Activated T-cell treated with anti-CD3 and anti-CD28 coated beads for 24 hours (primary cell): ENCODE results near the gene SH2B2.
"Not testable (repeated sequence)": the region's sequence is repeated elsewhere in the genome, so short reads cannot be mapped to it uniquely, and the experiment has no call there.

Source experiments
- DNase-seq: peaks from one replicate; pipeline ENCODE4 v3.0.0-alpha.2; 2020; ENCODE audit warnings: low read depth

Gene SH2B2

GRCh38 chr7:102337002-102337401 lies 50.3 kb downstream of the SH2B2 start:
- not testable (repeated sequence) for DNase-seq

GRCh38 chr7:102337420-102337819 lies 50.8 kb downstream of the SH2B2 start:
- not testable (repeated sequence) for DNase-seq

GRCh38 chr7:102340599-102341368 lies 54.1 kb downstream of the SH2B2 start:
- not testable (repeated sequence) for DNase-seq

DNA sequence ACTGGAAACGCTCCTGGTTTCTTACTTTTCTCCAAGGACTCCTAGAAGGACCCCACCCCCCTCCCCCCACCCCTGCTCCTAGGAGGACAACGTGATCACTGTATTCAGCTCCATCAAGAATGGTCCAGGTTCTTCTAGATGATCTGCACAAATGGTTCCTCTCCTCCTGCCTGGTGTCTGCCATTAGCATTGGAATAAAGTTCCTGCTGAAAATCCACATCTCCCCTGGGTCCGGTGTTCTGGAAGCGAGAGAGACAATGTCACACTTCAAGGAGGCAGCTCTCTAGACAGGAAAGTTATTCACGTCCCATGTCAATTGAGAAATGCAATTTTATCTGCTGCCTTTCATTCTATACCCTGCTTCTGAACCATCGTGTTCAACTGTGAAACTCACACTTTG lies 60.3 kb downstream of the SH2B2 start:
- not testable (repeated sequence) for DNase-seq

GRCh38 chr7:102356344-102356743 lies 69.7 kb downstream of the SH2B2 start, which contains the start of gene SPDYE6:
SPDYE6 (minus strand) TSS chr7:102356444; CDS start chr7:102356023, 421 bp downstream.
- DNase-seq, result not testable (repeated sequence)

DNA sequence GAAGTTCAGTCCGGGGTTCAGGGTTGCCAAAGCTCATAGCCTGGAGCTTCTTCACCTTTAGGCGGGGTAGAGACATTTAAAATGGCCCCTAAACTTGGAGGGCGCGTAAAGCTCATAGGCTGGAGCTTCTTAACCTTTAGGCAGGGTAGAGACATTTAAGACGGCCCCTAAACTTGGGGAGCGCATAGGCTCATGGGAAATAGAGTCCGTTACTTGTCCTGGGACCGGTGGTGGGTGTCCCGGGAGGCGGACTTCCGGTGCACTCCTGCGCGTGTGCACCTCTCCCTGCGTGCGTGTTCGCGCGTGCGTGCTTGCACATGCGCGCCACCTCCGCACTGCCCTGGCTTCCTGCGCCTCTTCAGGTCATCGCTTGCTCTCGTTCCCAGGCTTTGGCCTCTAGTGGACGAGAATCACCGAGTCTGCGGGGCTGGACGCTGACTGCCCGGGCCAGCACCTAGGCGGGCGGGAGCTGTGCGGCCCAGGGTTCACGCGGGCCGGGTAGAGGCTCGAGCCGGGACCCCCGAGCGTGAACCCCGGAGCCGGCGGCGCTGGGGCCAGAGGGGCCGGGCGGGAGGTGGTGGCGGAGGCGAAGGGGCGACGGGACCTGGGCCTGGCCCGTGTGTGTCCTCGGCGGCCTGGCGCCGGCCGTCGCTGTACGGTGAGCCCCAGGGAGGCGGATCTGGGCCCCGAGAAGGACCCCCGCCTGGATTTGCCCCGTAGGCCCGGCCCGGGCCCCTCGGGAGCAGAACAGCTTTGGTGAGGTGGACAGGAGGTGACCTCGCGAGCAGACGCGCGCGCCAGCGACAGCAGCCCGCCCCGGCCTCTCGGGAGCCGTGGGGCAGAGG lies 77.1 kb downstream of the SH2B2 start:
- DNase-seq, result peak; percentile 90

DNA sequence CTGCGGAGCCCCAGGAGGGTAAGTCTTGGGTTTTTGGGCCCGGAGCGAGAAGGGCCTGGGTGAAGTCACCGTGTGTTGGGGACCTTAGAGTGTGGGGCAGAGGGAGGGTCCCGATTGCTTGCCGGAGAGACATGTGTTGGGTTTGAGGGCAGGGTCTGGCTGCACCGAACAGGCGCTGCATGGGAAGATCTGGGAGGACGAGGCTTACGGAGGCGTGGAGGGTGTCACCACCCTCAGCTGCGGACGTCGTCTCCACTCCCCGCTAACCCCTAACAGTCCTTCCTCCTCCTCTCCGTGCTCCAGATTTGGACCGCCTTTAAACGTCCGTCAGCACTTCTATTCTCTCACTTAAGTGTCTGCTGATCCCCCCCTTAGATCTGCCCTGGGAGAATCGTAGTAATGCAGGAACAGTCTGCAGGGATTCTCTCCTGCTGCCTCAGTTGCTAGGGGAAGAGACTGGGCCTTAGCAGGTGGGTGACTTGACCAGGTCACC lies 77.8 kb downstream of the SH2B2 start:
- DNase-seq, result not testable (repeated sequence)

DNA sequence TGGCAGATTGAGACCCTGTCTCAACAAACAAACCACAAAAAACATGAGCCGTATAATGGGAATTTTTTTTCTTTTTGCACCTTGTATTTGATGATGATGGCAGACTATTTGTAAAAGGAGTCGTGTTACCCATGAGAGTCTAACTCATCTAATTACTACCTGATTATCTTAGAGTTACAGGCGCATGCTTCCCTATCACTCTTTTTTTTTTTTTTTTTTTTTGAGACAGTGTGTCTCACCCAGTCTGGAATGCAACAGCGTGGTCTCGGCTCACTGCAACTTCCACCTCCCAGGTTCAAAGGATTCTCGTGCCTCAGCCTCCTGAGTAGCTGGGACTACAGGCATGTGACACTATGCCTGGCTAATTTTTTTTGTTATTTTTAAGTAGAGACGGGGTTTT lies 78.7 kb downstream of the SH2B2 start:
- DNase-seq, result not testable (repeated sequence)

DNA sequence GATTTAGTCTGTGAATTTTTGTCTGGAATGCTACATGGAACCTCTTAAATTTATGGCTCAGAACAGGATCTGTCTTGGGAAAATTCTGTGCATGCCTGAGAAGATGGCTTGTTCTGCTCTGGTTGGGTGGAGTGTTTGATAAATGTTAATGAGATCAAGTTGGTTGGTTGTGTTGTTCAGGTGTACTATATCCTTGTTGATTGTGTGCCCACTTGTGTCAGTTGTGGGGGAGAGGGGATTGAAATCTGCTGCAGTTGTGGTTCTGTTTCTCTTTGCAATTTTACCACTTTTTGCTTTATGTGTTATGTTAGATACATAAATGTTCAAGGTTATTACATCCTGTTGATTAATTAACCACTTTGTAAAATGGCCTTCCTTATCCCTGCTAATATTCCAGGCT lies 83.4 kb downstream of the SH2B2 start:
- not testable (repeated sequence) for DNase-seq
